Lung (tissue), 12 donors: ENCODE measurements around the gene SDK1. TPM values are rescaled to one million over a fixed set of nuclear protein-coding genes. Genes with fewer than 3 reads are reported as not detected.

ENCODE experiments used
- ATAC-seq: fragments of 200-7000 bp; cut with Tn5 transposase; one replicate; pipeline ENCODE4 v1.9.1; 2020; ENCODE audit warnings: moderate number of reproducible peaks; ENCODE audit not compliant: insufficient read depth, low FRiP score
- DNase-seq, 3 donors: peaks; one replicate each; pipeline ENCODE4 v3.0.0-alpha.2; 2013 to 2017
- H3K27ac ChIP-seq, 2 donors: one replicate each; pipeline ENCODE4 v1.5.1; 2013; ENCODE audit warnings: mild to moderate bottlenecking in 2 of 2, moderate library complexity in 2 of 2, control low read depth in 1 of 2, inconsistent platforms in 1 of 2, low read depth in 1 of 2, low read length in 1 of 2
- H3K27me3 ChIP-seq, 3 donors: one replicate each; pipeline ENCODE4 v1.5.1; 2013; ENCODE audit warnings: low read length in 2 of 3; ENCODE audit not compliant: control insufficient read depth in 3 of 3, insufficient read depth in 3 of 3
- H3K36me3 ChIP-seq, 4 donors: one replicate each; pipeline ENCODE4 v1.5.1; 2013; ENCODE audit warnings: low read length in 4 of 4, mild to moderate bottlenecking in 1 of 4, moderate library complexity in 1 of 4; ENCODE audit not compliant: control insufficient read depth in 4 of 4, insufficient read depth in 4 of 4
- H3K4me1 ChIP-seq, 5 donors: one replicate each; pipeline ENCODE4 v1.5.1; 2013; ENCODE audit warnings: low read length in 5 of 5, mild to moderate bottlenecking in 2 of 5, moderate library complexity in 1 of 5; ENCODE audit not compliant: control insufficient read depth in 5 of 5, insufficient read depth in 5 of 5
- H3K4me3 ChIP-seq: one replicate; pipeline ENCODE4 v1.5.1; 2013; ENCODE audit warnings: mild to moderate bottlenecking, control low read depth, moderate library complexity
- H3K9ac ChIP-seq, 2 donors: one replicate each; pipeline ENCODE4 v1.5.1; 2013; ENCODE audit warnings: low read length in 2 of 2, control low read depth in 1 of 2; ENCODE audit not compliant: insufficient read depth in 1 of 2
- H3K9me3 ChIP-seq, 4 donors: one replicate each; pipeline ENCODE4 v1.5.1; 2013; ENCODE audit warnings: low read length in 3 of 4, mild to moderate bottlenecking in 1 of 4, moderate library complexity in 1 of 4; ENCODE audit not compliant: control insufficient read depth in 4 of 4, insufficient read depth in 3 of 4
- WGBS, 2 donors: extraction: QIAGEN DNeasy Blood & Tissue Kit; methylation state at CpG; one replicate each; pipeline ENCODE4 v1.1.7; 2013; 5-methylcytosine and 5-hydroxymethylcytosine counted together
- polyA plus RNA-seq, 2 donors: library from polyadenylated mRNA; stranded (reverse); fragments of 200-250 nt; gene quantifications; one replicate each; pipeline ENCODE4 v1.2.1, GENCODE V29; 2013
- total RNA-seq, 2 donors: library from RNA; depleted of rRNA in 1 of 2; stranded (reverse); fragments of >200 nt in 1 of 2; gene quantifications; one replicate each; pipeline ENCODE4 v1.2.1, GENCODE V29; 2014 to 2021
- TF ChIP-seq, protein P1 (sequence below): IDR thresholded peaks from 2 replicates; pipeline ENCODE4 v1.5.1; 2012; ENCODE audit warnings: mild to moderate bottlenecking; ENCODE audit errors: control extremely low read depth, extremely low read depth
- donor health status: control.
- donor health status: control.
- donor health status: Bipolar disorder and iron deficiency.
- donor health status: healthy.
- donor health status: DM: yes; HTN: yes; CAD: no.

The SDK1 gene
- total and polyA plus RNA-seq, 4 donors: 3.7 to 30.1 (median 12.7) TPM

GRCh38 chr7:3434611-3435010 is 133.6 kb downstream of the SDK1 start:
- Histone ChIP-seq H3K27ac (no peak overlapping the region), H3K9ac (no peak overlapping the region), H3K27me3 (no peaks in the 10 kb centered on the region), H3K9me3 (no peaks in the 10 kb centered on the region), H3K4me1 (peaks cover 0 to 4% (median 0%) of the 10 kb centered on the region in 5 donors), H3K36me3 (no peaks in the 10 kb centered on the region), H3K4me3 (no peak overlapping the region)
- ATAC-seq (no peak), DNase-seq (no peak)
- TF ChIP-seq, protein P1, sequence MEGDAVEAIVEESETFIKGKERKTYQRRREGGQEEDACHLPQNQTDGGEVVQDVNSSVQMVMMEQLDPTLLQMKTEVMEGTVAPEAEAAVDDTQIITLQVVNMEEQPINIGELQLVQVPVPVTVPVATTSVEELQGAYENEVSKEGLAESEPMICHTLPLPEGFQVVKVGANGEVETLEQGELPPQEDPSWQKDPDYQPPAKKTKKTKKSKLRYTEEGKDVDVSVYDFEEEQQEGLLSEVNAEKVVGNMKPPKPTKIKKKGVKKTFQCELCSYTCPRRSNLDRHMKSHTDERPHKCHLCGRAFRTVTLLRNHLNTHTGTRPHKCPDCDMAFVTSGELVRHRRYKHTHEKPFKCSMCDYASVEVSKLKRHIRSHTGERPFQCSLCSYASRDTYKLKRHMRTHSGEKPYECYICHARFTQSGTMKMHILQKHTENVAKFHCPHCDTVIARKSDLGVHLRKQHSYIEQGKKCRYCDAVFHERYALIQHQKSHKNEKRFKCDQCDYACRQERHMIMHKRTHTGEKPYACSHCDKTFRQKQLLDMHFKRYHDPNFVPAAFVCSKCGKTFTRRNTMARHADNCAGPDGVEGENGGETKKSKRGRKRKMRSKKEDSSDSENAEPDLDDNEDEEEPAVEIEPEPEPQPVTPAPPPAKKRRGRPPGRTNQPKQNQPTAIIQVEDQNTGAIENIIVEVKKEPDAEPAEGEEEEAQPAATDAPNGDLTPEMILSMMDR: no peak
- WGBS, 2 donors: 91 to 95% methylated on average over 4 of the region's 4 CpGs

GRCh38 chr7:3436112-3436511 is 135.1 kb downstream of the SDK1 start:
- no peaks in the 10 kb centered on the region for H3K36me3 ChIP-seq
- no peak overlapping the region for H3K4me3 ChIP-seq
- H3K27me3 ChIP-seq: no peaks in the 10 kb centered on the region
- TF ChIP-seq, protein P1: no peak
- 88 to 89% methylated on average over 2 of the region's 2 CpGs for WGBS, 2 donors
- H3K9ac ChIP-seq: no peak overlapping the region
- H3K27ac ChIP-seq: no peak overlapping the region
- H3K4me1 ChIP-seq: peaks cover 0 to 5% (median 0%) of the 10 kb centered on the region in 5 donors
- DNase-seq (no peak), ATAC-seq (no peak)
- H3K9me3 ChIP-seq: no peaks in the 10 kb centered on the region

DNA sequence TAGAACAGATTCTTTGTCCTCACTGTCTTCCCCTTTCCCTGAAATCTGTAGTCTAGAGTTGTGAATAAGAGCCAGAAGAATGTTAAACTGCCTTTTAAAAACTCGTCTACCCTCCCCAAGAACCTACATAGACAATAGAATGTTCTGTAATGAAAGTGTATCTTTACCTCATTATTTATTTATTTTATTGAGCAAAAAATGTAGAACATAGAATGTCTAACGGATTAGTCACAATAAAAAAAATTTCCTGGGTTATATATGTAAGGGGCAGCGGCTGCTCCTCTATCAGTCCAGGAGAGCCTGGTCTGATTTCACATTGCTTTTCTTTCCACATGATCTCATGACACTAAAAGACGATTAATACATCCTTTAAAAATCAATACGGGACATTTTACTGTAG is 135.7 kb downstream of the SDK1 start:
- TF ChIP-seq, protein P1: no peak
- H3K27me3 ChIP-seq: no peaks in the 10 kb centered on the region
- 84 to 90% methylated on average over 5 of the region's 5 CpGs for WGBS, 2 donors
- no peak overlapping the region for H3K9ac ChIP-seq
- no peaks in the 10 kb centered on the region for H3K36me3 ChIP-seq
- H3K4me1 ChIP-seq: peaks cover 0 to 9% (median 0%) of the 10 kb centered on the region in 5 donors
- DNase-seq (no peak), ATAC-seq (no peak)
- H3K9me3 ChIP-seq: no peaks in the 10 kb centered on the region
- no peak overlapping the region for H3K4me3 ChIP-seq
- H3K27ac ChIP-seq: no peak overlapping the region

GRCh38 chr7:3437467-3437866 is 136.4 kb downstream of the SDK1 start:
- DNase-seq (no peak), ATAC-seq (no peak)
- no peaks in the 10 kb centered on the region for H3K9me3 ChIP-seq
- H3K36me3 ChIP-seq: no peaks in the 10 kb centered on the region
- 80 to 91% methylated on average over 6 of the region's 6 CpGs for WGBS, 2 donors
- H3K27ac ChIP-seq: no peak overlapping the region
- H3K4me3 ChIP-seq: no peak overlapping the region
- TF ChIP-seq, protein P1: no peak
- peaks cover 0 to 10% (median under 1%) of the 10 kb centered on the region in 5 donors for H3K4me1 ChIP-seq
- H3K27me3 ChIP-seq: no peaks in the 10 kb centered on the region
- H3K9ac ChIP-seq: no peak overlapping the region
